T-helper 17 cell (primary cell): ENCODE measurements around the gene GPR156. TPM values are rescaled to one million over a fixed set of nuclear protein-coding genes. Genes with fewer than 3 reads are reported as not detected.
"Not testable (repeated sequence)": the region's sequence is repeated elsewhere in the genome, so short reads cannot be mapped to it uniquely, and the experiment has no call there.

Source experiments
- ATAC-seq: fragments of 150-1000 bp; cut with Tn5 transposase; 2 replicates; pipeline ENCODE4 v1.10.0; 2021; ENCODE audit warnings: mild to moderate bottlenecking, moderate library complexity
- DNase-seq, 3 donors: peaks; one replicate each; pipeline versions ENCODE4 v3.0.0 to v3.0.0-alpha.2; 2020 to 2021
- H3K9me3 ChIP-seq: one replicate; pipeline ENCODE4 v1.7.0; 2013; ENCODE audit warnings: low read length, mild to moderate bottlenecking; ENCODE audit not compliant: control insufficient read depth, poor library complexity, severe bottlenecking
- H3K27ac Mint-ChIP-seq: one replicate; pipeline ENCODE4 v1.8.0; 2022; ENCODE audit warnings: mild to moderate bottlenecking, moderate library complexity, mixed read lengths
- H3K27me3 Mint-ChIP-seq: one replicate; pipeline ENCODE4 v1.8.0; 2022; ENCODE audit warnings: mixed read lengths
- H3K36me3 Mint-ChIP-seq: one replicate; pipeline ENCODE4 v1.8.0; 2022; ENCODE audit warnings: low read depth, mixed read lengths
- H3K4me1 Mint-ChIP-seq: one replicate; pipeline ENCODE4 v1.8.0; 2022; ENCODE audit warnings: mild to moderate bottlenecking, mixed read lengths
- H3K4me3 Mint-ChIP-seq: one replicate; pipeline ENCODE4 v1.8.0; 2022; ENCODE audit warnings: mild to moderate bottlenecking, moderate library complexity, mixed read lengths
- total RNA-seq, 4 donors: library from RNA in 2 of 4; stranded (reverse) in 2 of 4; gene quantifications; one replicate each; pipeline ENCODE4 v1.2.3 and lab custom pipeline; 2022 to 2026

The GPR156 gene
- total RNA-seq, 2 donors from 2014 or later, result 0.10 to 0.50 TPM

GRCh38 chr3:120258009-120258408, 27.0 kb downstream of the GPR156 start:
- H3K36me3 Mint-ChIP-seq, result no peaks in the 10 kb centered on the region
- H3K27ac Mint-ChIP-seq, result no peak overlapping the region
- no peak overlapping the region for H3K4me3 Mint-ChIP-seq
- ATAC-seq, result no peak
- peaks cover 15% of the 10 kb centered on the region for H3K27me3 Mint-ChIP-seq
- no peaks in the 10 kb centered on the region for H3K4me1 Mint-ChIP-seq
- DNase-seq, result no peak
- H3K9me3 ChIP-seq, result no peaks in the 10 kb centered on the region

GRCh38 chr3:120245386-120245785, 39.6 kb downstream of the GPR156 start:
- Mint-ChIP-seq H3K27ac (peak overlapping the region; percentile 24), H3K4me1 (no peaks in the 10 kb centered on the region), H3K36me3 (peaks cover 2% of the 10 kb centered on the region), H3K27me3 (peaks cover 63% of the 10 kb centered on the region), H3K4me3 (no peak overlapping the region)
- DNase-seq (no peak), ATAC-seq (no peak)
- H3K9me3 ChIP-seq, result no peaks in the 10 kb centered on the region

DNA sequence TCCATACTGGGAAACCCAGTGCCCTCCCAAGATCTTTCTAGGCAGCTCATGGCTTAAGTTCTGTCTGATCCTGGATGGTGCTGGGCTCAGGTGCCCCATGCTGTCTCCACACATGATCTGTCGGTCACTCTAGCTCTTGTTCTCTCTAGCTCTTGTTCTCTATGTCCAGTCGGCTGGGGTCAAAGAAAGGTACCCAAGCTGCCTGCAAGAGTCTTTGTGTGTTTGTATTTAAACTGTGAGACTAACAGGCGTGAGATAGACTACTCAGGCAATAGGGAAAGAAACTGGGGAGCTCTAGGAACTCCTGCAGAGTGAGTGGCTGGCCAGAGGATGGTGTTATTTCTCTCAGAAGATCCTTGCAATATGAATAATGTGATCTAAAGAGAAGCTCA, 40.2 kb downstream of the GPR156 start:
- Mint-ChIP-seq H3K36me3 (peaks cover 2% of the 10 kb centered on the region), H3K27me3 (peaks cover 63% of the 10 kb centered on the region), H3K27ac (peak overlapping the region; percentile 24), H3K4me1 (no peaks in the 10 kb centered on the region), H3K4me3 (no peak overlapping the region)
- ATAC-seq (no peak), DNase-seq (no peak)
- no peaks in the 10 kb centered on the region for H3K9me3 ChIP-seq

- Mint-ChIP-seq H3K4me3 (no peak overlapping the region), H3K4me1 (no peaks in the 10 kb centered on the region), H3K27me3 (peaks cover 78% of the 10 kb centered on the region), H3K36me3 (peaks cover 2% of the 10 kb centered on the region), H3K27ac (no peak overlapping the region)
- DNase-seq (no peak), ATAC-seq (no peak)
- H3K9me3 ChIP-seq, result no peaks in the 10 kb centered on the region
Measured at GRCh38 chr3:120239644-120240043, 45.4 kb downstream of the GPR156 start.

DNA sequence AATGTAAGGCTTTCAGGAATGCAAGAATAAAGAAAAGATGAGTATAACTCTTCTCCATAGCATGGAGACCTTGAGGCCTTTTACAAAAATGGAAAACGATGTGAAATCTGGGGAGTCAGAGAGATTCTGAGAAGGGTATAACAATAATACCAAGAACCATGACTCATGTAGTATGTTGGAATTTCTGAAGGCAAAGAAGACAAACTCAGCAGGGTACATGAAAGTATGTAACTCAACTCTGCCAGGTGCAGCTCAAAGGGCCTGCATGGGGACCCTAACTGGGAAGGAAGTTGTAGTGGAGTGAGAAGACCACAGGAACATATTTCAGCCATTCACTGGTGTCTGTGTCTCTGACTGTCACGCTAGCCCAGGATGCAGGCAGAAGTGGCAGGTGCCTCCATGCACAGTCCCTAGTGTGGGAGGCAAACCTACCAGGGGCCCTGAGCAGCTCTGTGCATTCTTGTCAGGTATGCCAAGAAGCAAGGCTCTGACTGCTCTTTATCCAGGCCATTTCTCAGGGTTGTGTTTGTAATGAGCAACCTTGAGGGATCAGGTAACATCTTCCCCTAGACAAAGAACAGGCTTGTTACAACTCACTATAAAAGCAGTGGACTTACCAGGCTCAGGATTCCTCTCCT, 57.2 kb downstream of the GPR156 start:
- DNase-seq (no peak), ATAC-seq (no peak)
- H3K27me3 Mint-ChIP-seq, result peaks cover 34% of the 10 kb centered on the region
- H3K36me3 Mint-ChIP-seq, result peaks cover 3% of the 10 kb centered on the region
- no peaks in the 10 kb centered on the region for H3K9me3 ChIP-seq
- no peaks in the 10 kb centered on the region for H3K4me1 Mint-ChIP-seq
- H3K4me3 Mint-ChIP-seq, result no peak overlapping the region
- H3K27ac Mint-ChIP-seq, result no peak overlapping the region

DNA sequence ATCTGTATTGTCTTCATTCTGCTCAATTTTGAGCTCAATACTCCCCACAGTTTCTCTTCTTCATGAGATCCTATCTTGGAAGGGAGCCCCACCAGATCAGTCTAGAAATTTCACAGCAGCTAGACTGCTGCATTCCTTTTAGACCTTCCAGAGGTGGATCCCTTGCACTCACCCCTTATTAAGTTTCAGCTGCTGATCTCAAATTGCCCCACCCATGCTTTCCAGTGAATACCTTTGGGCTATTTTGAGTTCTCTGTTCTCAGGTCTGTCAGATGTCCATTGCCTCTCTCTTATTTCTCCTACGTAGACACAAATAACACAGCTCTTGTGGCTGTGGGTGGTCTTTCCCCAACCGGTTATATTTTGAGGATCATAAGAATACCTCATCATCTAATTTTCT, 60.8 kb downstream of the GPR156 start:
- H3K27ac Mint-ChIP-seq, result no peak overlapping the region
- H3K36me3 Mint-ChIP-seq, result peaks cover 5% of the 10 kb centered on the region
- H3K27me3 Mint-ChIP-seq, result peaks cover 34% of the 10 kb centered on the region
- no peaks in the 10 kb centered on the region for H3K9me3 ChIP-seq
- H3K4me3 Mint-ChIP-seq, result no peak overlapping the region
- no peak for ATAC-seq
- H3K4me1 Mint-ChIP-seq, result no peaks in the 10 kb centered on the region
- DNase-seq, result no peak

DNA sequence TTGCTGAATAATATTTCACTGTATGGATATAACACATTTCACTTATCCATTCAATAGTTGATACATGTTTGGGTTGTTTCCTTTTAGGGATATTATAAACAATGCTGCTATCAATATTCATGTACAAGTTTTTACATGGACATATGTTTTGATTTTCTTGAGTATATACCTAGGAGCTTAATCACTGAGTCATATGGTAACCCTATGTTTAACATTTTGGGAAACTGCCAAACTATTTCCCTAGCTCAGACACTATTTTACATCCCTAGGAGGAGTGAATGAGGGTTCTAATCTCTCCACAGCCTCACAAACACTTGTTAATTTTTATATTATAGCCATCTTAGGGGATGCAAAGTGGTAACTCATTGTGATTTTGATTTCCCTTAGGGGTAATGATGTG, 66.0 kb downstream of the GPR156 start:
- no peak for DNase-seq
- no peak for ATAC-seq
- Mint-ChIP-seq H3K27ac (no peak overlapping the region), H3K4me3 (no peak overlapping the region), H3K4me1 (no peaks in the 10 kb centered on the region), H3K36me3 (peaks cover 2% of the 10 kb centered on the region), H3K27me3 (peaks cover 3% of the 10 kb centered on the region)
- H3K9me3 ChIP-seq, result no peaks in the 10 kb centered on the region

DNA sequence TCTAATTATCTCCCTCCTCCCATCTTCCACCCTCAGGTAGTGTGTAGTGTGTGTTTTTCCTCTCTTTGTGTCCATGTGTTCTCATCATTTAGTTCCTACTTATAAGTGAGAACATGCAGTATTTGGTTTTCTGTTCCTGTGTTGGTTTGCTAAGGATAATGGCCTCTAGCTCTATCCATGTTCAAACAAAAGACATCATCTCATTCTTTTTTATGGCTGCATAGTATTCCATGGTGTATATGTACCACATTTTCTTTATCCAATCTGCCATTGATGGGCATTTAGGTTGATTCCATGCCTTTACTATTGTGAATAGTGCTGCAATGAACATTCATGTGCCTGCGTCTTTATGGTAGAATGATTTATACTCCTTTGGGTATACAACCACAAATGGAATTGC, 68.4 kb downstream of the GPR156 start:
- H3K4me3 Mint-ChIP-seq, H3K4me1 Mint-ChIP-seq, H3K9me3 ChIP-seq, H3K36me3 Mint-ChIP-seq, DNase-seq, H3K27me3 Mint-ChIP-seq, H3K27ac Mint-ChIP-seq, ATAC-seq: not testable (repeated sequence)

GRCh38 chr3:120214176-120214575, 70.8 kb downstream of the GPR156 start:
- Mint-ChIP-seq H3K4me3 (no peak overlapping the region), H3K27ac (no peak overlapping the region), H3K4me1 (no peaks in the 10 kb centered on the region), H3K36me3 (peaks cover 7% of the 10 kb centered on the region), H3K27me3 (peaks cover 28% of the 10 kb centered on the region)
- ATAC-seq, result no peak
- H3K9me3 ChIP-seq, result no peaks in the 10 kb centered on the region
- DNase-seq, result no peak

- H3K9me3 ChIP-seq, result no peaks in the 10 kb centered on the region
- Mint-ChIP-seq H3K27ac (no peak overlapping the region), H3K4me1 (no peaks in the 10 kb centered on the region), H3K4me3 (no peak overlapping the region), H3K36me3 (peaks cover 7% of the 10 kb centered on the region), H3K27me3 (peaks cover 31% of the 10 kb centered on the region)
- DNase-seq (no peak), ATAC-seq (no peak)
Measured at GRCh38 chr3:120212505-120212904, 72.5 kb downstream of the GPR156 start.

DNA sequence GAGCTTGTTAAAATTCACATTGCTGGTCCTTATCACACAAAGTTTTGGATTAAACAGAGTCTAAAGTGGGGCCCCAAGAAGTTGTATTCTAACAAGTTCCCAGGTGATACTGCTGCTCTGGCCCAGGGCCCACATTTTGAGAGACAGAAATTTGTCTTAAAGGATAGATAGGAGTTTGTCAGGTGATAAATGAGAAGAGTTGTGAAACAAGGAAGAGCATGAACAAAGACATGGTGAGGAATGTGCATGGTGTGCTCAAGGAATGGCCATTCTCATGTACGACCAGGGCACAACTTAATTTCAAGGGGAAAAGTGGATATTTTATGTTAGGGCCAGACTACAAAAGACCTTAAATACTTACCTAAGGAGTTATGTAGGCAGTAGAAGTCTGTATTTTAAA, 75.6 kb downstream of the GPR156 start:
- Mint-ChIP-seq H3K4me3 (no peak overlapping the region), H3K27me3 (peaks cover 31% of the 10 kb centered on the region), H3K27ac (no peak overlapping the region), H3K36me3 (peaks cover 7% of the 10 kb centered on the region), H3K4me1 (no peaks in the 10 kb centered on the region)
- ATAC-seq (no peak), DNase-seq (no peak)
- H3K9me3 ChIP-seq, result no peaks in the 10 kb centered on the region

DNA sequence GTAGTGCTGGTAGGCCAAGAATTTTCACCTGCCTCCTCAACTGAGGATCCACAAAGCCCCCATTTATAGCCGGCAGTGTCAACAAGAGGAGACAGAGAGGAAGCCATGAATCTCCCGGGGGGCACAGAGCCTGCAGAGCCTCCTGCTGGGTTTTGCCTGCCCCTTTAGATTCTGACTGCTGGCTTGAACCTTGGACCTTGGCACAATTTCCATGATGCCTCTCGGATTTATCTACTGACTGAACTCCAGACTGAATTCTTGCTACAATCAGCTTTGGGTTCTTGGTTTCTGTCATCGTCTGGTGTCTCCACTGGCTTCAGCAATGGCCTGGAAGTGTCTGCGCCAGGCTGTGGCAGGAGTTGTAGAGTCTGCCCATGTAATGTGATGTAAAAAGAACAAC, 80.7 kb downstream of the GPR156 start:
- ATAC-seq (no peak), DNase-seq (no peak)
- H3K36me3 Mint-ChIP-seq, result no peaks in the 10 kb centered on the region
- H3K9me3 ChIP-seq, result no peaks in the 10 kb centered on the region
- no peak overlapping the region for H3K27ac Mint-ChIP-seq
- H3K4me1 Mint-ChIP-seq, result no peaks in the 10 kb centered on the region
- peaks cover 4% of the 10 kb centered on the region for H3K27me3 Mint-ChIP-seq
- no peak overlapping the region for H3K4me3 Mint-ChIP-seq

- H3K27ac Mint-ChIP-seq, result no peak overlapping the region
- no peak overlapping the region for H3K4me3 Mint-ChIP-seq
- ATAC-seq, result no peak
- H3K9me3 ChIP-seq, result no peaks in the 10 kb centered on the region
- H3K36me3 Mint-ChIP-seq, result no peaks in the 10 kb centered on the region
- no peaks in the 10 kb centered on the region for H3K4me1 Mint-ChIP-seq
- no peak for DNase-seq
- H3K27me3 Mint-ChIP-seq, result no peaks in the 10 kb centered on the region
Measured at GRCh38 chr3:120203621-120204020, 81.4 kb downstream of the GPR156 start.

GRCh38 chr3:120203016-120203415, 82.0 kb downstream of the GPR156 start:
- no peaks in the 10 kb centered on the region for H3K9me3 ChIP-seq
- ATAC-seq (no peak), DNase-seq (no peak)
- no peaks in the 10 kb centered on the region for H3K36me3 Mint-ChIP-seq
- no peaks in the 10 kb centered on the region for H3K4me1 Mint-ChIP-seq
- H3K4me3 Mint-ChIP-seq, result no peak overlapping the region
- H3K27ac Mint-ChIP-seq, result no peak overlapping the region
- no peaks in the 10 kb centered on the region for H3K27me3 Mint-ChIP-seq
